Glomerular endothelial cell (primary cell): ENCODE data around the gene HS2ST1. TPM values are rescaled to one million over a fixed set of nuclear protein-coding genes. Genes with fewer than 3 reads are reported as not detected.

Source experiments
- DNase-seq: peaks from one replicate; pipeline ENCODE4 v3.0.0-alpha.2; 2011; ENCODE audit warnings: low read depth, low spot score; ENCODE audit errors: extremely low read depth
- total RNA-seq: library from RNA; depleted of rRNA; stranded (reverse); fragments of >200 nt; gene quantifications from 2 replicates; pipeline ENCODE4 v1.2.3, GENCODE V29; 2015

The HS2ST1 gene
- total RNA-seq, 1 donor from 2014 or later: 17.6 TPM

DNA sequence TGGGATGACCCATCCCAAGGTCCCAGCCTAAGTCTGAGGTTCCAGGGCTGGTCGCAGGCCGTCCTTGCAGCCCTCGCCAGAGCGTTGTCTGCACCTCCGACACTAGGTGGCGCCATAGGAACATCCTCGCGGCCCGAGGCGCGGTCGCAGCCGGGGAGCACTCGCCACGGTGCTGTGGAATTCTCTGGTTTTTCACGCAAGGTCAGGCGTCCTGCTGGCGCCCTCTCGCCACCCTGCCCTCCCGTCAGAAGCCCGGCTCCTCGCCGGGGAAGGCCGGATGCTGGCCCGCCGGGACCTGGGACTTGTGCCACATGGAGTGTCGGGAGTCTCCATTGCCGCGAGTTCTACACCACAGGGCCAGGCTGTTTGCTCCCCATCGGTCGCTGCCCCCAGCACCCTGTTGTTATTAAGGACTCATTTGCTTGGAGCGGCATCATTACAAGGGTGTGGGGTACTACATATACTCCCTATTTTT is 217.4 kb downstream of the HS2ST1 start:
- no peak for DNase-seq

GRCh38 chr1:87132284-87132870 is 217.9 kb downstream of the HS2ST1 start:
- DNase-seq: no peak

DNA sequence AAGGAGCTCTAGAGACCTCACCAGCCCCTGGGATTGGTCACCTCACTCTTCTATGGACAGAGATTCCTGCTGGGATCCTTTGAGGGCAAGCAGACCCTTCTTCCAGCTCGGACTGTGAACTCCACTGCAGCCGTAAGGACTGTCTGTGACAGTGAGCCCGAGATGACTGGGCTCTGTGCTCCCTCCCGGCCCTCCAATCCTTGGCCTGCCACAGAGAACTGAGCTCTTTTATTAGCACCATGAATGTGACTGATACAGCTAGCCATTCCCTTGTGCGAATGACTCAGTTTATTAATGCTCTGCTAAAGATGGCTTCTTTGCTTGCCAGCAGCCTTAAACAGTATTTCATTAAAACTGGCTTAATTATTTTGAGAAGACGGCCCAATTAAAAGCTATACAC is 219.6 kb downstream of the HS2ST1 start:
- no peak for DNase-seq

DNA sequence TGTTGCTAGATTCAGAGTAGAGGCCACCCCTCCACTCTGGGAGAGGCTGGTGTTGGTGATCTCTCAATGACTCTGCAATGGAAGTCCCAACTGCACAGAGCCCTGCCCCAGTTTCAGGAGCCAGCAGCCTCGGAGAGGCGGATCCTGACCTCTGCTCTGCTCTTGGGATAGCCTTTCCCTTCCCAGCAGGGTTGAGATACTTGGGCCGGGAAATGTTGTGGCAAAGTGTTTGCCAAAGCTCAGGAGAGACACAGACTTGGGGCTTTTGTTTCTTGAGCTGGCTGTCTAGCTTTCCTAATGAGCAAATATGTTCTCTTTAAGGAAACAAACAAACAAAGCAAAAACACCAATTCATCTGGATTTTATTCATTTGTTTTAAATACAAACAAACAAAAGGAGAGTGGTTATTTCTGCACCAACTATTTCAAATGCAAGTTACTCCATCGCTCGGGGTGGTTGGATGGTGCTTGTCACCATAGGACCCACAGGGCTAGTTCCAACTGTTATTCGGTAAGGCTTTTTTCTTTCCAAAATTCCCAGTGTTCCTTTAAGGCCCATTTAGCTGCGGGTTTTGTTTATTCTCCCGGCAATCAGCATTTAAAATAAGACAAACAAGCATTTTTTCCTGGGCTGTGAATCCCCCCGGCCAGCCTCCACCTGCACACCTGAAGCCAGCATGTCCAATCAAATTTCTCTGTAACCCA is 220.3 kb downstream of the HS2ST1 start:
- no peak for DNase-seq

DNA sequence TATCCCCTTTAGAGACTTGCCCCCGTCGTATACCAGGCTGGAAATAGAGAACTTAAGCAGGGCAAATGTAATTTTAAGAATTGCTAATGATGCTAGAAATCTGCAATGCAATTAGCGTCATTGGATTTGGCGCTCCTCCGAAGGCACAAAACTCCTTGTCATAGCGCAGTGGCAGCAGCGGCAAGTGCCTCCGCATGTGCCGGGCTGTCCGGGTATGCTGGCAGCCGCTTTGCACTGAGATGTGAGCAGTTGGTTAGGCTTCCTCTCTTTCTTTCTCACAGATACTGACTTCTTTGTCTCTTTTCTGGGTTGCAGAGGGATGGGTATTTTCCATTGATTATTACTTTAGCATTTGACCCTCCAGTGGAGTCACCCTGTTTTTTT is 220.9 kb downstream of the HS2ST1 start:
- DNase-seq: no peak

- no peak for DNase-seq
Observed at GRCh38 chr1:87136607-87137341, 222.3 kb downstream of the HS2ST1 start.

GRCh38 chr1:87137342-87137739 is 222.9 kb downstream of the HS2ST1 start:
- DNase-seq: no peak

DNA sequence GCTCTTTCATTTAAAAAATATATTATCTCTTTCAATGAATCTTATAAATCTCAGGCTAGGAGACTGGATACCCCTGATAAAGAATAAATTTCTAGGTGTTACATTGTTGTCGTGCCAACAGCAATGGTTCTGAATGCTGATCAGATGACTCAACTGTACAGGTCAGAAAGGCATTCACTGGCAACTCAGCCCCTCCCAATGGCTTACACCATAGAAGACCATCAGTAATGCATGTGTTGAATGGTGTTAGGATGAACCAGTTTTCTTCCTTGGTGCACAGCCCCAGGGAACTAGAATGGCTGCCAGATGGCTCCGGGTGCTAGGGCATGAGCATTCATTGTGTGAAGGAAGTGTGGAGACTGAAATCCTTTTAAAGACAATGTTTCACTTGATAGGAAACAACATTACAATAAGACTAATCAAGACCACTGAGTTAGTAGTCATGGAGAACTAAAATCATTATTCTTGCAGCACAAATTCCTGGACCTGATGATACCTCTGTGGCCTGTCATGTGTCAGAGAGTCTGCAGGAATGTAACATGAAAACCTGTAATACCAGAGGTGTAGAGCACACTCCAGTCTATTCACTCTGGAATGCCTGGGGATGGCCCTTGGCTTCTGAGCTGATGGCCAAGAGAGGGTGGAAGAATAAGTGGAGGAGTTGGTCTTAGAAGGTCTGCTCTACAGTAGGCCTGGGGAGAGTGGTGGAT is 226.6 kb downstream of the HS2ST1 start:
- DNase-seq: no peak

DNA sequence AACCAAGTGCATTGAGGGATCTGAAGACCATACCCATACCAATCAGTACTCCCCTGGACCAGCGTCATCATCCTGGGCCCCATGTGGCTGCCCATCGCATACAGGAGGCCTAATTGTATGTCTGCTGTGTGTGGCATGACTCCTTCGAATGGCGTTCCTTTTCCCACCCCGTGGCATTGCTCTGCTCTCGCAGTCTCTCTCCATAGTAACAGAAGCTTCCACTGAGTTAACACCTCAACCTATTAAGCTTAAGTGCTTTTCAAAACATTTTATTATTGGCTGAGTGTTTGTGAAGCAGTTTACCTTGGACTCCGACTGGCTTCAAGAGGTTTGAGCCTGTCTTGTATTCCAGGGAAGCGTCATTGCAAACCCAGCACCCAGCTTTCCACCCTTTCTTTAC is 227.1 kb downstream of the HS2ST1 start:
- no peak for DNase-seq

DNA sequence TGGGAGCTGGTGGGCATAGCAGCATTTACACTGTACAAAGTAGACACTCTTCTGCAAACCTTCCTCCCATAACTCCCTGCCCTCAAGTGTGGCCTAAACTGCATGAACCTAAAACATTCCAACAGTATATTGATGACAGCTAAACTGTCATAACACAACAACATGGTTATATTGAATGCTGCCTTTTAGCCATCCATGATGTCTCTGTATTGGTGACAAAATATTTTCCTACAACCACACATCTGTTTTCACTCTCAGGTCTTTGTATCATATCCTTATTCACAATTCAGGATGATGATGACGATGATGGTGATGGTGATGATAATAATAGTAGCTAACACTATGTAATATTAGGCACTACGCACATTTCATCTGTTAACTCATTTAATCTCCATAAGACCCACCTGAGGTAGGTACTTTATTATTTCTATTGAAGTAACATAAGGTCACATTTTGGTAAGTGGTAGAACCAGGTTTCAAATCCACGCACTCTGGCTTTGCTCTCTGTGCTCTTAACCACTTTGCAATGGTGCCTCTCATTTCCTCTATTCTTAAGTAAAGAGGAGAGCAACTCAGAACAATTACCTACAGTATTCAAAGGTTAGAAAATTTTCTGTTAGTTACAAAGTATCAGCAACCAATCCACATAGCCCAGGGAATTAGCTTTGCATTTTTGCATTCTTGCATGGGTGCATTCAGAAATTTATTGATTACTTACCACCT is 229.1 kb downstream of the HS2ST1 start:
- DNase-seq: no peak

- no peak for DNase-seq
Observed at GRCh38 chr1:87144316-87144895, 230.0 kb downstream of the HS2ST1 start.

DNA sequence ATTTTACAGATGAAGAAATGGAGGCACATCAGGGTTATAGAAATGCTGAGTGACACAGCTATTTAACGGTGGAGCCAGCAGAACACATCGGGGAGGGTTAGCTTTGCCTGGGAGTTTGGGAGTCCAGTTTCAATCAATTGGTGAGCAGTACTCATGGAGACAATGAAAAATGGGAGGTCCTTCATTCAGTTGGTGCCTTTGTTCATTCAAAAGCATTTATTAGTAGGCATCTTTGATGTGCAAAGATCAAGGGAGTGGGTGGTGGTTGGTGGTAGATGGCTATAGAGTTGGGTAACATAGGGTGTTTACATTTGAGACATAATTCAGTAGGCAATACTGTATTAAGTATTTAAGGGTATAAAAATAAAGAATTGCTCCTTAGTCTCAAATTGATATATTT is 230.5 kb downstream of the HS2ST1 start:
- no peak for DNase-seq

GRCh38 chr1:87146538-87146937 is 232.1 kb downstream of the HS2ST1 start:
- DNase-seq: no peak

GRCh38 chr1:87146986-87147385 is 232.6 kb downstream of the HS2ST1 start:
- no peak for DNase-seq

DNA sequence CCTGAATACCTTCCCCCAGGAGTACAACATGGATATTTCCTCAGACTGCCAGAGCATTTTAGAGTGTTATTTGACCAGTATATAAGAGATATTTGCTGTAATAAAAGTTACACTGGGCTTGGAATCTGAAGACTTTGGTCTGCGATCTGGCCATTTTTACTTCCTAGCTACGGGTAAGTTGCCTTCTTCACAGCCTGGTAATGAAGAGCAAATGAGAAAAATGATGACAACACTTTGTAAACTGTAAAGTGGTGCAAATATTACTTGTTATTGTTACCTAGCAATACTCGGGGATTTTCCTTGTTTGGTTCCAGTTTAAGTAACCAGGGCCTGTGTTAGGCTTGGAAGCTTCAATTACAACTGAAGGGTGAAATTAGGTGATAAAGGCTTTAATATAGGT is 233.4 kb downstream of the HS2ST1 start:
- DNase-seq: no peak

- DNase-seq: no peak
Observed at GRCh38 chr1:87148661-87149060, 234.2 kb downstream of the HS2ST1 start.

- no peak for DNase-seq
Observed at GRCh38 chr1:87149241-87150041, 235.0 kb downstream of the HS2ST1 start.

DNA sequence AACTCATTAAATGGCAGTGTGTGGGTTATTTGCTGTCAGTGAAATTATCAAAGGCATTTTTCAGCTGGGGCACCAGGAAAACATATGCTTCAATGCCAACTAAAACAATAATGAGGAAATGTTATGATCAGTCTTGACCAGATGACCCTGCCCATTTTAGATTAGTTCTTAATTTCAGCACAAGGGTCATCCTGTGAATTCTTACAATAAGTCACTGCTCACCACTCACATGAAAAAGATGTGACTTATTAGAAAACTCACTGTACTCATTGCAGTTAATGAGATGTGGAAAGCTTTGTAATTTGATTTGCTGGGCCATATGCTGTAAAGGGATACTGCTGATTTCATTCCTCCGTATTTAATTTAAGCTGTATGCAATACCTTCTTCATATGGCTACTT is 235.7 kb downstream of the HS2ST1 start:
- DNase-seq: no peak
